Endothelial cell of umbilical vein (primary cell): ENCODE data around the gene SV2C. TPM values are rescaled to one million over a fixed set of nuclear protein-coding genes. Genes with fewer than 3 reads are reported as not detected.

Source experiments
- BruUV-seq: library from RNA; stranded (reverse); fragments of 400-500 nt; replicated peaks from 2 replicates; lab custom pipeline; 2021; lab: Mats Ljungman, UMichigan
- CTCF ChIA-PET: fragments of 300-600, 350-600 bp; sonication (Branson Sonifier 250); formaldehyde crosslinking; loops from one replicate; lab custom pipeline; 2021; ENCODE audit warnings: antibody characterized with exemption, inconsistent platforms; lab: Charles Lee
- POLR2A ChIA-PET: fragments of 300-600, 350-600 bp; sonication (Branson Sonifier 250); formaldehyde crosslinking; loops from one replicate; lab custom pipeline; 2021; ENCODE audit warnings: antibody characterized with exemption, inconsistent platforms; lab: Charles Lee
- DNase-seq: peaks from one replicate; pipeline ENCODE4 v3.0.0-alpha.2; 2011; ENCODE audit warnings: low read depth, low spot score
- FAIRE-seq: peaks from 2 replicates; lab custom pipeline; 2011; peaks lifted over from hg19 to GRCh38; lab: Jason Lieb, UNC
- H2AFZ ChIP-seq: 2 replicates; pipeline ENCODE4 v1.6.0; 2012; ENCODE audit warnings: low read depth, low read length, control low read depth, inconsistent platforms
- H3K27ac ChIP-seq: 2 replicates; pipeline ENCODE4 v1.5.1; 2011; ENCODE audit warnings: low read depth, mild to moderate bottlenecking, control low read depth, low read length, moderate library complexity; ENCODE audit not compliant: insufficient read depth
- H3K27me3 ChIP-seq, 2 experiments: 2 replicates each; pipeline versions ENCODE4 v1.6.0 to v1.6.1; 2011; ENCODE audit warnings: low read length in 2 of 2, mixed read lengths in 1 of 2; ENCODE audit not compliant: control insufficient read depth in 2 of 2, insufficient read depth in 2 of 2
- H3K36me3 ChIP-seq, 2 experiments: 2 replicates in 1 of 2; 3 replicates in 1 of 2; pipeline ENCODE4 v1.5.1; 2011; ENCODE audit warnings: low read length in 2 of 2, mild to moderate bottlenecking in 1 of 2, moderate library complexity in 1 of 2; ENCODE audit not compliant: control insufficient read depth in 2 of 2, insufficient read depth in 2 of 2; ENCODE audit errors: extremely low read depth in 1 of 2
- H3K4me1 ChIP-seq: 3 replicates; pipeline ENCODE4 v1.5.1; 2011; ENCODE audit warnings: mild to moderate bottlenecking, low read length; ENCODE audit not compliant: control insufficient read depth, insufficient read depth; ENCODE audit errors: extremely low read depth
- H3K4me2 ChIP-seq: 2 replicates; pipeline ENCODE4 v1.6.1; 2011; ENCODE audit warnings: low read length, control low read depth, mixed read lengths; ENCODE audit not compliant: insufficient read depth
- H3K4me3 ChIP-seq, 3 experiments: fragments of 200-600 bp in 1 of 3; sonication (generic), shearing (Covaris generic) in 1 of 3; replicated peaks in 1 of 3; 2 replicates each; pipeline ENCODE4 v1.5.1; 2011 to 2016; ENCODE audit warnings: control low read depth in 3 of 3, low read length in 3 of 3, mild to moderate bottlenecking in 2 of 3, inconsistent platforms in 1 of 3, low read depth in 1 of 3, moderate library complexity in 1 of 3; ENCODE audit not compliant: insufficient read depth in 1 of 3
- H3K79me2 ChIP-seq: 2 replicates; pipeline ENCODE4 v1.6.0; 2012; ENCODE audit warnings: low read length, inconsistent platforms; ENCODE audit not compliant: control insufficient read depth, insufficient read depth
- H3K9ac ChIP-seq: replicated peaks from 2 replicates; pipeline ENCODE3; 2011; ENCODE audit warnings: low read length, control low read depth; ENCODE audit not compliant: insufficient read depth; ENCODE audit errors: extremely low read depth
- H3K9me1 ChIP-seq: replicated peaks from 3 replicates; pipeline ENCODE4 v1.6.0; 2011; ENCODE audit warnings: mild to moderate bottlenecking, low read length; ENCODE audit not compliant: control insufficient read depth, insufficient read depth; ENCODE audit errors: extremely low read depth
- H3K9me3 ChIP-seq: replicated peaks from 2 replicates; pipeline ENCODE4 v1.5.1; 2012; ENCODE audit warnings: low read length, inconsistent platforms; ENCODE audit not compliant: control insufficient read depth, insufficient read depth
- H4K20me1 ChIP-seq: replicated peaks from 2 replicates; pipeline ENCODE3; 2011; ENCODE audit warnings: mild to moderate bottlenecking, low read length; ENCODE audit not compliant: control insufficient read depth, insufficient read depth; ENCODE audit errors: extremely low read depth
- EZH2 ChIP-seq: IDR thresholded peaks from 2 replicates; pipeline ENCODE4 v1.6.1; 2012; ENCODE audit warnings: borderline replicate concordance, low read depth, mild to moderate bottlenecking, moderate library complexity, low read length, inconsistent platforms; ENCODE audit not compliant: severe bottlenecking
- FOS ChIP-seq: IDR thresholded peaks from 2 replicates; pipeline ENCODE4 v1.6.1; 2011; ENCODE audit warnings: mild to moderate bottlenecking, low read length, moderate library complexity, borderline replicate concordance; ENCODE audit not compliant: insufficient read depth
- GATA2 ChIP-seq: IDR thresholded peaks from 2 replicates; pipeline ENCODE4 v1.7.0; 2011; ENCODE audit warnings: low read depth, mild to moderate bottlenecking, moderate library complexity, mixed read lengths, low read length; ENCODE audit not compliant: insufficient read length, insufficient read depth
- JUN ChIP-seq: IDR thresholded peaks from 2 replicates; pipeline ENCODE4 v1.6.1; 2011; ENCODE audit warnings: borderline replicate concordance, low read depth; ENCODE audit not compliant: insufficient read length, insufficient read depth
- MYC ChIP-seq: IDR thresholded peaks from one replicate; pipeline ENCODE4 v1.6.1; 2011; ENCODE audit warnings: mild to moderate bottlenecking, low read depth, low read length
- POLR2A ChIP-seq: IDR thresholded peaks from 2 replicates; pipeline ENCODE4 v1.6.1; 2012; ENCODE audit warnings: low read depth, mild to moderate bottlenecking, control low read depth, low read length
- POLR2AphosphoS5 ChIP-seq: IDR thresholded peaks from 2 replicates; pipeline ENCODE4 v1.6.1; 2012; ENCODE audit warnings: low read depth, mild to moderate bottlenecking, control low read depth, low read length, moderate library complexity; ENCODE audit not compliant: insufficient read depth
- dilution Hi-C: fragments of 300-500 bp; cut with MboI; formaldehyde crosslinking; loops from one replicate; pipeline ENCODE4 v1.15.0; 2019; ENCODE audit warnings: low sequenced_read_pairs; ENCODE audit not compliant: extremely low pct_ligation_motif_present
- intact Hi-C: fragments of 100-400 bp; cut with micrococcal nuclease; formaldehyde crosslinking; loops from one replicate; pipeline ENCODE4 v1.10.0; 2022
- polyA plus RNA-seq, 4 experiments: library from polyadenylated mRNA; depleted of rRNA in 3 of 4; stranded (reverse) in 3 of 4; unstranded in 1 of 4; fragments of >200 nt; gene quantifications; 2 replicates each; pipeline versions ENCODE4 v1.2.1 to v1.2.3, GENCODE V29; 2011 to 2012; ENCODE audit warnings: missing spikeins in 1 of 4
- total RNA-seq: library from RNA; stranded (reverse); gene quantifications from 2 replicates; pipeline ENCODE4 v1.2.3, GENCODE V29; 2021
- TF ChIP-seq, protein P1 (sequence below), 2 donors: IDR thresholded peaks; 1 replicate in 1 of 2; 2 replicates in 1 of 2; pipeline ENCODE4 v1.5.1; 2011; ENCODE audit warnings: low read length in 2 of 2, mild to moderate bottlenecking in 2 of 2, moderate library complexity in 2 of 2, control low read depth in 1 of 2, inconsistent platforms in 1 of 2, low read depth in 1 of 2; ENCODE audit not compliant: insufficient read depth in 1 of 2; ENCODE audit errors: extremely low read depth in 1 of 2
- TF ChIP-seq, protein P2 (sequence below): IDR thresholded peaks from 2 replicates; pipeline ENCODE4 v1.6.1; 2011; ENCODE audit not compliant: insufficient read depth, insufficient read length

SV2C gene
- total and polyA plus RNA-seq, 2 donors (not counting 3 experiments of a cell fraction or from before 2014, with no cell fraction given), result not detected

DNA sequence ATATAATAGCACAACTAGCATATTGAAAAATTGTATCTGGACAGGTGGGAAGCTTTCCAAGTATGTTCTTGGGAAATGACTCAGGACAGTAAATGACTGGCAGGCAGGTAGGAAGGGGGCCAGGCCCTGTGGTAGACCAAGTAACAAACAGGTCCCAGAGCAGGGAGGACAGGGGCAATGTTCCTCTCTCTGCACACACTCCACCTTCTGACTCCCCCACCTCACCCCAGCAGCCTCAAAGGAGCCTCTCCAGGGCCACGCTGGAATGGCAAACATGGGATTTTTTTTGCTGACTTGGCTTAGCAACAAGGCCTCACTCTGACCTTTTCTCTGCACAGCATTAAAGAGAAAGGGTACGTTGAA, 288.8 kb downstream of the SV2C start:
- Histone ChIP-seq H3K9me1 (no peaks in the 10 kb centered on the region), H3K4me1 (no peaks in the 10 kb centered on the region), H3K79me2 (no peaks in the 10 kb centered on the region), H3K4me2 (no peak overlapping the region), H3K9me3 (no peaks in the 10 kb centered on the region), H3K27me3 (no peaks in the 10 kb centered on the region), H3K36me3 (no peaks in the 10 kb centered on the region), H2AFZ (no peak overlapping the region), H3K9ac (no peak overlapping the region), H3K4me3 (no peak overlapping the region), H3K27ac (no peak overlapping the region), H4K20me1 (no peaks in the 10 kb centered on the region)
- intact Hi-C loops (no loop called here), dilution Hi-C loops (no loop called here)
- DNase-seq (no peak), FAIRE-seq (no peak)
- POLR2A ChIA-PET, result no interaction called here
- CTCF ChIA-PET, result interaction anchor here (0.8 kb wide), 1 partner anchor 64 kb away, joined by 3 read pairs; no protein-coding TSS in a partner anchor
- no TSS peak for BruUV-seq
- TF ChIP-seq FOS (no peak), POLR2AphosphoS5 (no peak), EZH2 (no peak), GATA2 (no peak), MYC (no peak), POLR2A (no peak), JUN (no peak)
- TF ChIP-seq, protein P1, sequence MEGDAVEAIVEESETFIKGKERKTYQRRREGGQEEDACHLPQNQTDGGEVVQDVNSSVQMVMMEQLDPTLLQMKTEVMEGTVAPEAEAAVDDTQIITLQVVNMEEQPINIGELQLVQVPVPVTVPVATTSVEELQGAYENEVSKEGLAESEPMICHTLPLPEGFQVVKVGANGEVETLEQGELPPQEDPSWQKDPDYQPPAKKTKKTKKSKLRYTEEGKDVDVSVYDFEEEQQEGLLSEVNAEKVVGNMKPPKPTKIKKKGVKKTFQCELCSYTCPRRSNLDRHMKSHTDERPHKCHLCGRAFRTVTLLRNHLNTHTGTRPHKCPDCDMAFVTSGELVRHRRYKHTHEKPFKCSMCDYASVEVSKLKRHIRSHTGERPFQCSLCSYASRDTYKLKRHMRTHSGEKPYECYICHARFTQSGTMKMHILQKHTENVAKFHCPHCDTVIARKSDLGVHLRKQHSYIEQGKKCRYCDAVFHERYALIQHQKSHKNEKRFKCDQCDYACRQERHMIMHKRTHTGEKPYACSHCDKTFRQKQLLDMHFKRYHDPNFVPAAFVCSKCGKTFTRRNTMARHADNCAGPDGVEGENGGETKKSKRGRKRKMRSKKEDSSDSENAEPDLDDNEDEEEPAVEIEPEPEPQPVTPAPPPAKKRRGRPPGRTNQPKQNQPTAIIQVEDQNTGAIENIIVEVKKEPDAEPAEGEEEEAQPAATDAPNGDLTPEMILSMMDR (IDR thresholded peaks at IDR 0.05; ENCODE audit: extremely low read depth in 1 of 2, insufficient read depth in 1 of 2, low read depth in 1 of 2, low read length in 2 of 2), result no peak
- TF ChIP-seq, protein P2, sequence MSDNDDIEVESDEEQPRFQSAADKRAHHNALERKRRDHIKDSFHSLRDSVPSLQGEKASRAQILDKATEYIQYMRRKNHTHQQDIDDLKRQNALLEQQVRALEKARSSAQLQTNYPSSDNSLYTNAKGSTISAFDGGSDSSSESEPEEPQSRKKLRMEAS, result no peak
